NB4 (cell line): Measurements from ENCODE around the gene TAF6.

Experiments
- DNase-seq: peaks from one replicate; pipeline ENCODE4 v3.0.0; 2010; ENCODE audit warnings: low read depth
- H3K4me3 ChIP-seq: one replicate; pipeline ENCODE4 v1.5.1; 2011; ENCODE audit warnings: mild to moderate bottlenecking, low read depth, low read length, moderate library complexity
- MYC ChIP-seq: IDR thresholded peaks from 2 replicates; pipeline ENCODE4 v1.6.1; 2011; ENCODE audit warnings: low read depth, low read length
- POLR2A ChIP-seq: IDR thresholded peaks from 2 replicates; pipeline ENCODE4 v1.6.1; 2011; ENCODE audit warnings: mild to moderate bottlenecking; ENCODE audit not compliant: insufficient read length; ENCODE audit errors: extremely low read depth
- TF ChIP-seq, protein P1 (sequence below): IDR thresholded peaks from one replicate; pipeline ENCODE4 v1.5.1; 2012; ENCODE audit warnings: low read depth, low read length
- TF ChIP-seq, protein P2 (sequence below): IDR thresholded peaks from 2 replicates; pipeline ENCODE4 v1.6.1; 2011; ENCODE audit warnings: low read depth, low read length

TAF6 gene

DNA sequence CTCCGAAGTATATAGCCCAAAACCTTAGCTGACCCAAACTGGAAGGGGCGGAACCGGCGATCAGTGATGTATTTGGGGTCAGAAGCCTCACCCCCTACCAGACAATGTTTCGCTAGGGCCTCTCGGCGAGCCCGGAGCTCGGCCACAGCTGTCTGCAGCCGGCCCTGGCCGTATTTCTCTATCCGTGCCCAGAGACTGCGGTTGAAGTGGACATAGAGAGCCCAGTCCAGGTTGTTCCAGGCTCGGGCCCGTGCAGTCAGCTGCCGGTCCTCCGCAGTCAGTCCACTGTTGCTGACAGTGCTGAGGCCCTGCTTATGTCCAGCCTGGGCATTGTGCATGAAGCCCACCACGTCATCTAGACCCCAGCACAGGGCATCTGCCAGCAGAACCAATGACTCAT lies 40.9 kb upstream of the TAF6 start:
- no peak for DNase-seq
- H3K4me3 ChIP-seq: no peak overlapping the region
- TF ChIP-seq, protein P1, sequence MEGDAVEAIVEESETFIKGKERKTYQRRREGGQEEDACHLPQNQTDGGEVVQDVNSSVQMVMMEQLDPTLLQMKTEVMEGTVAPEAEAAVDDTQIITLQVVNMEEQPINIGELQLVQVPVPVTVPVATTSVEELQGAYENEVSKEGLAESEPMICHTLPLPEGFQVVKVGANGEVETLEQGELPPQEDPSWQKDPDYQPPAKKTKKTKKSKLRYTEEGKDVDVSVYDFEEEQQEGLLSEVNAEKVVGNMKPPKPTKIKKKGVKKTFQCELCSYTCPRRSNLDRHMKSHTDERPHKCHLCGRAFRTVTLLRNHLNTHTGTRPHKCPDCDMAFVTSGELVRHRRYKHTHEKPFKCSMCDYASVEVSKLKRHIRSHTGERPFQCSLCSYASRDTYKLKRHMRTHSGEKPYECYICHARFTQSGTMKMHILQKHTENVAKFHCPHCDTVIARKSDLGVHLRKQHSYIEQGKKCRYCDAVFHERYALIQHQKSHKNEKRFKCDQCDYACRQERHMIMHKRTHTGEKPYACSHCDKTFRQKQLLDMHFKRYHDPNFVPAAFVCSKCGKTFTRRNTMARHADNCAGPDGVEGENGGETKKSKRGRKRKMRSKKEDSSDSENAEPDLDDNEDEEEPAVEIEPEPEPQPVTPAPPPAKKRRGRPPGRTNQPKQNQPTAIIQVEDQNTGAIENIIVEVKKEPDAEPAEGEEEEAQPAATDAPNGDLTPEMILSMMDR: no peak
- no peak for TF ChIP-seq POLR2A
- TF ChIP-seq MYC: no peak
- TF ChIP-seq, protein P2, sequence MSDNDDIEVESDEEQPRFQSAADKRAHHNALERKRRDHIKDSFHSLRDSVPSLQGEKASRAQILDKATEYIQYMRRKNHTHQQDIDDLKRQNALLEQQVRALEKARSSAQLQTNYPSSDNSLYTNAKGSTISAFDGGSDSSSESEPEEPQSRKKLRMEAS: no peak

DNA sequence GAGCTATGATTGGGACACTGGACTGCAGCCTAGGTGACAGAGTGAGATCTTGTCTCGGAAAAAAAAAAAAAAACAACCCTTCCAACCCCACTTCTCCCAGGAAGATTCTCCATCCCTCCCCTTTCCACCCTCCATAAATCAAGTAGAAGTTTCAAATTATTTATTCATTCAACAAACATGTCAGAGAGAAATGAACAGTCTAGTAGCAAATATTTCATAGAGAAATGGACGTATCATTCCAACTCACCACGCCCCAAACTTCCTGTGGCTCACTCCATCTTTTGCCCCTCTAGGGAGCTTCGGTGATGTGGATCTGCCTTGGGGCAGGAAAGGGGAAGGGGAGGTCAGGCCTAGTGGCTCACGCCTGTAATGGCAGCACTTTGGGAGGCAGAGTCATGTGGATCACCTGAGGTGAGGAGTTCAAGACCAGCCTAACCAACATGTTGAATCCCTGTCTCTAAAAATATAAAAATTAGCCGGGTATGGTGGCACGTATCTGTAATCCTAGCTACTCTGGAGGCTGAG lies 40.0 kb upstream of the TAF6 start:
- peak; percentile 45 for DNase-seq
- TF ChIP-seq, protein P1: no peak
- TF ChIP-seq POLR2A: no peak
- TF ChIP-seq, protein P2: no peak
- no peak for TF ChIP-seq MYC
- peak overlapping the region; percentile 66 for H3K4me3 ChIP-seq

DNA sequence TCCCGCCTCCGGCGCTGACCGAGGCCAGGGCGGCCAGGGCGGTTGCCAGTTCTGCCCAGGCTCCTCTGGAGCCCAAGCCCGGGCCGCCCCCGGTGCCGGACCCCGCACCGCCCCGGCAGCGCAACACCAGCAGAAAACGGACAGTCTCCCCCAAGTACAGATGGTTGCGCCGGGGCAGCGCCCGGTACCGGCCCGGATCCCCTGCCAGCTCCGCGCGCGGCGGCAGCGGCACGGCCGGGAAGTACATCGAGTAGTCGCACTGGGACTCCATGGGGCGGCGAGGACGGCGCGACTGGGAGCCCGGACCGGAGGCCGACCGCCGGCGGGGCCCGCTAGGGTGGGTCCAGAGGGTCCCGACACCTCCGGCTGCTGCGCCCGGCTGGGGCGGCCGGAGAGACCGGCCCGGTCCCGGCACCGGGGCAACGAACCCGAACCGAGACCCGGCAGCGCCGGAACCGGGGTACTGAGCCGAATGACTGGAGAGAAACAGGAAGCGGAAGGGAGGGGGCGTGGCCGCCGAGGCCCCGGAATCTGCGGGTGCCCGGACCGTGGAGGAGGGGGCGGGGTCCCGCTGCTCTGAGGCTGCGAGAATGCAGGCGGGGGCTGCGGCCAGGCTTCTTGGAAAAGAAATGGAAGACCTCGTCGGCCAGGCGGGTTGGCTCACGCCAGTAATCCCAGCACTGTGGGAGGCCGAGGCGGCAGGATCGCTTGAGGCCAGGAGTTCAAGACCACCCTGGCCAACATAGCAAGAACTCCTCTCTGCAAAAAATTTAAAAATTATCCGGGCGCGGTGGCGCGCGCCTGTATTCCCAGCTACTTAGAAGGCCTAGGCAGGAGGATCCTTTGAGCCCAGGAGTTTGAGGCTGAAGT lies 39.3 kb upstream of the TAF6 start, which contains the start of gene TRAPPC14:
TSS of gene TRAPPC14 (minus strand) at position 495 of the 870 bp plus-strand sequence. CDS start at position 271, 224 bp downstream.
- H3K4me3 ChIP-seq: peak within 1 kb of the TSS; percentile 66
- peak; percentile 94 for DNase-seq
- TF ChIP-seq, protein P2: peak; percentile 29; the same call in 1 of the 2 replicates
- TF ChIP-seq, protein P1: no peak
- TF ChIP-seq POLR2A: peak; percentile 73
- peak; percentile 48; the same call in 1 of the 2 replicates for TF ChIP-seq MYC

DNA sequence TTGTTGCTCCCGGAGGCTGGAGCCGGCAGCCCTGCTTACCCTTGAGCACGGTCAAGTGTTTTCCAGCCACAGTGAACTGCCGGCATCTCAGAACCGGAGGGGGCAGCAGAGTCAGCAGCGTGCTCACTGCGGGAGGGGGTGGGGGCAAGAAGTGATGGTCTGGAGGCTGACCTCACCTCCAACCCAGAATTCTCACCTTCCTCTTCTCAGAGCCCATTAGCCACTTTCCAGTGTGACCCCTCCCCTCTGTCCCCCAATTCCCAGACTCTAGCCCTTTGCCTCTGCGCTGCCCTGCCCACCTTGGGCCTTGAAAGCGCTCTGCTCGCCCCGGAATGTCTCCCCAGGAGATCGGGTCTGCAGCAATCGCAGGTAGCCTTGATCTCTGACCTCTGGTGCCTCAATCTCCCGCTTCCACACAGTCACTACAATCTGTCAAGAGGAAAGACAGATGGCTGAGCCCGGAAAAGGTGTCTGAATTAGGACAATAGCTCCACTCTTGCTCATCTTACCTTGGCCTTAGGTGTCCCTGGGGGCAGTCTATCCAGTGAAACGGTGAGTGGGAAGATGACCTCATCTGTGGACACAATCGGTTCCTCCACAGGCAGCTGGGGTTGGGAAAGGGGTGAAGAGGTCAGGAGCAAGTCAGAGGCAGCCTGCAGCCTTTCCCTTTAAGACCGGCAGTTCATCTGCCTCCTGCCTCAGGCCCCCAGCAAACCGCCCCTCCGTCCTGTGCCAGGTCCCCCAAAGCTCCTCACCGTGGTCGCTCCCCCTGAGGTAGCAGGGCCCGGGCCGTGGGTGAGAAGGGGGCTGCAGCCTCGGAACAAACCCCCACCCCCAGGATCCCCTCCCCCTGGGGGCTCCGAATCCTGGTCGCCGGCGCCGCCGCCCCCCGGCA lies 38.4 kb upstream of the TAF6 start:
- DNase-seq: peak; percentile 62
- H3K4me3 ChIP-seq: peak overlapping the region; percentile 66
- TF ChIP-seq MYC (no peak), POLR2A (no peak)
- TF ChIP-seq, protein P2: no peak
- TF ChIP-seq, protein P1: no peak

DNA sequence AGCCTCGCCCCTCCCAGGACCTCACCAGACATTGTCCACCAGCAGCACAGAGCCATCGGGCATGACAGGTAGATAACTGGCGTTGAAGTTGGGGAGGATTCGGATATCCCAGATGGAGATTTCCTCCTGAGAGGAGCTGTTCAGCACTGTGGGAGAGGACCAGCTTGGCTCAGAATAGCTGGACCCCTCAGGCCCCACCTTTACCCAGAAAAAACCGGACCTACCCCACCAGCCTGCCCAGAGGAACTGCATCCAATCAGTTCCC lies 37.8 kb upstream of the TAF6 start:
- TF ChIP-seq, protein P2: no peak
- TF ChIP-seq, protein P1: no peak
- TF ChIP-seq POLR2A: no peak
- no peak for TF ChIP-seq MYC
- DNase-seq: no peak
- H3K4me3 ChIP-seq: peak overlapping the region; percentile 66
